GM23338 (cell line): ENCODE measurements around the gene DUSP18. TPM values are rescaled to one million over a fixed set of nuclear protein-coding genes. Genes with fewer than 3 reads are reported as not detected.

ENCODE experiments used
- ATAC-seq: fragments of 200-7000 bp; cut with Tn5 transposase; 3 replicates; pipeline ENCODE4 v1.9.1; 2020
- DNase-seq: peaks from one replicate; pipeline ENCODE4 v3.0.0-alpha.2; 2015; ENCODE audit warnings: low spot score
- H2AFZ ChIP-seq: fragments of 200-600 bp; sonication (generic); 2 replicates; pipeline ENCODE4 v1.8.0; 2016; ENCODE audit warnings: antibody characterized with exemption, mild to moderate bottlenecking, moderate library complexity
- H3F3A ChIP-seq: fragments of 200-600 bp; sonication (generic); replicated peaks from 2 replicates; pipeline ENCODE4 v1.8.0; 2017; ENCODE audit warnings: antibody characterized with exemption, mixed run types, low read depth
- H3K27ac ChIP-seq: fragments of 200-600 bp; sonication (generic); 2 replicates; pipeline ENCODE4 v1.6.1; 2016; ENCODE audit warnings: low read depth
- H3K27me3 ChIP-seq: fragments of 200-600 bp; sonication (generic); 2 replicates; pipeline ENCODE4 v1.8.0; 2016; ENCODE audit warnings: mild to moderate bottlenecking, mixed run types, moderate library complexity; ENCODE audit not compliant: insufficient read depth
- H3K36me3 ChIP-seq: fragments of 200-600 bp; sonication (generic); 2 replicates; pipeline ENCODE4 v1.8.0; 2016; ENCODE audit warnings: mild to moderate bottlenecking; ENCODE audit not compliant: insufficient read depth
- H3K4me1 ChIP-seq: fragments of 200-600 bp; sonication (generic); 2 replicates; pipeline ENCODE4 v1.8.0; 2016; ENCODE audit warnings: mild to moderate bottlenecking, moderate library complexity; ENCODE audit not compliant: insufficient read depth
- H3K4me2 ChIP-seq: fragments of 200-600 bp; sonication (generic); 2 replicates; pipeline ENCODE4 v1.7.1; 2017; ENCODE audit warnings: mixed run types
- H3K4me3 ChIP-seq: fragments of 200-600 bp; sonication (generic); 2 replicates; pipeline ENCODE4 v1.6.1; 2016; ENCODE audit warnings: mixed run types
- H3K79me2 ChIP-seq: fragments of 200-600 bp; sonication (generic); replicated peaks from 2 replicates; pipeline ENCODE4 v1.8.0; 2017; ENCODE audit warnings: mild to moderate bottlenecking; ENCODE audit not compliant: insufficient read depth
- H3K9me2 ChIP-seq: fragments of 200-600 bp; sonication (generic); 2 replicates; pipeline ENCODE4 v1.8.0; 2017; ENCODE audit not compliant: insufficient read depth
- H4K20me1 ChIP-seq: fragments of 200-600 bp; sonication (generic); replicated peaks from 2 replicates; pipeline ENCODE4 v1.8.0; 2017; ENCODE audit warnings: mild to moderate bottlenecking; ENCODE audit not compliant: insufficient read depth
- H3K27ac Mint-ChIP-seq: 2 replicates; pipeline ENCODE4 v1.8.0; 2020; ENCODE audit warnings: inconsistent platforms, mild to moderate bottlenecking, moderate library complexity, mixed read lengths
- H3K27me3 Mint-ChIP-seq: 3 replicates; pipeline ENCODE4 v1.8.0; 2022; ENCODE audit warnings: low read depth, mild to moderate bottlenecking, moderate library complexity, mixed read lengths, inconsistent platforms; ENCODE audit not compliant: insufficient read depth, poor library complexity
- H3K36me3 Mint-ChIP-seq: 3 replicates; pipeline ENCODE4 v1.8.0; 2021; ENCODE audit warnings: low read depth, mild to moderate bottlenecking, inconsistent platforms, moderate library complexity, mixed read lengths
- H3K4me1 Mint-ChIP-seq: 3 replicates; pipeline ENCODE4 v1.8.0; 2020; ENCODE audit warnings: mild to moderate bottlenecking, inconsistent platforms, mixed read lengths
- H3K4me3 Mint-ChIP-seq: 3 replicates; pipeline ENCODE4 v1.8.0; 2021; ENCODE audit warnings: moderate library complexity, mild to moderate bottlenecking, inconsistent platforms, mixed read lengths
- H3K9me3 Mint-ChIP-seq: 3 replicates; pipeline ENCODE4 v1.8.0; 2020; ENCODE audit warnings: moderate library complexity, mild to moderate bottlenecking, inconsistent platforms, mixed read lengths
- CREB1 ChIP-seq: fragments of 250-450 bp; sonication (Bioruptor Pico); IDR thresholded peaks from 2 replicates; pipeline ENCODE4 v1.5.0; 2020; ENCODE audit warnings: low read depth, mild to moderate bottlenecking, moderate library complexity
- CTCF ChIP-seq, 2 experiments: fragments of 200-600 bp in 1 of 2; sonication (generic) in 1 of 2; conservative IDR thresholded peaks; 2 replicates each; pipeline versions ENCODE4 v1.5.1 to v1.6.1; 2016 to 2017; ENCODE audit warnings: antibody characterized with exemption in 2 of 2, low read depth in 2 of 2, mild to moderate bottlenecking in 2 of 2, moderate library complexity in 1 of 2
- ETS1 ChIP-seq: IDR thresholded peaks from 2 replicates; pipeline ENCODE4 v1.6.1; 2016; ENCODE audit warnings: antibody characterized with exemption
- EZH2 ChIP-seq: fragments of 200-600 bp; sonication (generic); IDR thresholded peaks from one replicate; pipeline ENCODE4 v1.8.0; 2017; ENCODE audit warnings: antibody characterized with exemption, mild to moderate bottlenecking, low read depth; ENCODE audit not compliant: unreplicated experiment
- EZH2phosphoT487 ChIP-seq: fragments of 200-600 bp; sonication (generic); IDR thresholded peaks from one replicate; pipeline ENCODE4 v1.8.1; 2018; ENCODE audit warnings: antibody characterized with exemption; ENCODE audit not compliant: unreplicated experiment
- JUNB ChIP-seq: IDR thresholded peaks from one replicate; pipeline ENCODE4 v1.6.1; 2016; ENCODE audit warnings: antibody characterized with exemption; ENCODE audit not compliant: unreplicated experiment
- NANOG ChIP-seq: IDR thresholded peaks from 2 replicates; pipeline ENCODE4 v1.6.1; 2016; ENCODE audit warnings: antibody characterized with exemption, borderline replicate concordance
- POLR2AphosphoS5 ChIP-seq: IDR thresholded peaks from 2 replicates; pipeline ENCODE4 v1.6.1; 2016; ENCODE audit warnings: antibody characterized with exemption, low read depth
- REST ChIP-seq: IDR thresholded peaks from one replicate; pipeline ENCODE4 v1.6.1; 2018; ENCODE audit warnings: antibody characterized with exemption; ENCODE audit not compliant: unreplicated experiment
- STAT1 ChIP-seq: IDR thresholded peaks from one replicate; pipeline ENCODE4 v1.6.1; 2016; ENCODE audit warnings: antibody characterized with exemption; ENCODE audit not compliant: unreplicated experiment
- ZNF114 ChIP-seq: fragments of 250-450 bp; sonication (Bioruptor Pico); IDR thresholded peaks from 2 replicates; pipeline ENCODE4 v1.5.0; 2020; ENCODE audit warnings: mild to moderate bottlenecking, moderate library complexity
- ZNF331 ChIP-seq: fragments of 250-450 bp; sonication (Bioruptor Pico); IDR thresholded peaks from 2 replicates; pipeline ENCODE4 v1.5.0; 2020; ENCODE audit warnings: low read depth, mild to moderate bottlenecking, moderate library complexity
- ZNF462 ChIP-seq: fragments of 250-450 bp; sonication (Bioruptor Pico); IDR thresholded peaks from 2 replicates; pipeline ENCODE4 v1.5.0; 2020; ENCODE audit warnings: mild to moderate bottlenecking, moderate library complexity
- polyA plus RNA-seq: library from polyadenylated mRNA; unstranded; fragments of >200 nt; fragmentation: Nextera tagmentation; extraction: Ambion mirVana; gene quantifications from 2 replicates; pipeline ENCODE4 v1.2.1, GENCODE V29; 2016
- total RNA-seq: library from RNA; depleted of rRNA; stranded (reverse); fragments of >200 nt; shearing (Covaris generic); gene quantifications from 2 replicates; pipeline ENCODE4 v1.2.3, GENCODE V29; 2014

The DUSP18 gene
- total and polyA plus RNA-seq, 2 experiments from 2014 or later: 2.2 to 2.7 TPM

- no peak overlapping the region for H3K27ac Mint-ChIP-seq
Measured at GRCh38 chr22:30687358-30687757, 19.7 kb upstream of the DUSP18 start.

More at GRCh38 chr22:30687358-30687757, 19.7 kb upstream of the DUSP18 start:
- Mint-ChIP-seq H3K4me3 (no peak overlapping the region), H3K4me1 (0 out of 3 replicates have a peak, but pooled peaks cover 2% of the 10 kb centered on the region), H3K36me3 (no peaks in the 10 kb centered on the region), H3K9me3 (no peaks in the 10 kb centered on the region), H3K27me3 (peaks cover 4% of the 10 kb centered on the region)
- no peak for TF ChIP-seq JUNB
- TF ChIP-seq POLR2AphosphoS5: no peak
- no peak for TF ChIP-seq ZNF114 (CRISPR knock-in tag)
- no peak for TF ChIP-seq EZH2phosphoT487
- no peak for TF ChIP-seq CTCF (conservative IDR thresholded peaks at IDR 0.05; ENCODE audit: low read depth in 2 of 2)
- TF ChIP-seq ZNF331 (CRISPR knock-in tag): no peak
- no peak for TF ChIP-seq EZH2
- TF ChIP-seq NANOG: no peak
- TF ChIP-seq REST: no peak
- no peak for TF ChIP-seq ETS1
- TF ChIP-seq STAT1: no peak
- TF ChIP-seq CREB1 (CRISPR knock-in tag): no peak
- no peak for TF ChIP-seq ZNF462
- no peak overlapping the region for H3K4me3 ChIP-seq
- no peak overlapping the region for H3K27ac ChIP-seq
- no peaks in the 10 kb centered on the region for H4K20me1 ChIP-seq
- H3K79me2 ChIP-seq: no peaks in the 10 kb centered on the region
- no peak overlapping the region for H2AFZ ChIP-seq
- no peaks in the 10 kb centered on the region for H3K36me3 ChIP-seq
- no peak overlapping the region for H3K4me2 ChIP-seq
- no peak for DNase-seq
- ATAC-seq: no peak
- no peaks in the 10 kb centered on the region for H3F3A ChIP-seq
- H3K27me3 ChIP-seq: no peaks in the 10 kb centered on the region
- no peaks in the 10 kb centered on the region for H3K9me2 ChIP-seq
- H3K4me1 ChIP-seq: no peaks in the 10 kb centered on the region
